Iris pigment epithelial cell (primary cell): Measurements from ENCODE around the gene TCTA.

ENCODE experiments used
- DNase-seq: peaks from one replicate; pipeline ENCODE4 v3.0.0-alpha.2; 2011; ENCODE audit warnings: low read depth

TCTA gene

GRCh38 chr3:49460956-49461355, 48.7 kb downstream of the TCTA start:
- no peak for DNase-seq

GRCh38 chr3:49461443-49462171, 49.4 kb downstream of the TCTA start:
- DNase-seq = peak; percentile 57

- peak; percentile 30 for DNase-seq
Observed at GRCh38 chr3:49462222-49462621, 50.0 kb downstream of the TCTA start.

- DNase-seq = peak; percentile 42
Observed at GRCh38 chr3:49465270-49466034, 53.2 kb downstream of the TCTA start.
